T-helper 17 cell (primary cell): ENCODE data around the gene WFS1. TPM values are rescaled to one million over a fixed set of nuclear protein-coding genes. Genes with fewer than 3 reads are reported as not detected.

ENCODE experiments used
- ATAC-seq: fragments of 150-1000 bp; cut with Tn5 transposase; 2 replicates; pipeline ENCODE4 v1.10.0; 2021; ENCODE audit warnings: mild to moderate bottlenecking, moderate library complexity
- DNase-seq, 3 donors: peaks; one replicate each; pipeline versions ENCODE4 v3.0.0 to v3.0.0-alpha.2; 2020 to 2021
- H3K9me3 ChIP-seq: one replicate; pipeline ENCODE4 v1.7.0; 2013; ENCODE audit warnings: low read length, mild to moderate bottlenecking; ENCODE audit not compliant: control insufficient read depth, poor library complexity, severe bottlenecking
- H3K27ac Mint-ChIP-seq: one replicate; pipeline ENCODE4 v1.8.0; 2022; ENCODE audit warnings: mild to moderate bottlenecking, moderate library complexity, mixed read lengths
- H3K27me3 Mint-ChIP-seq: one replicate; pipeline ENCODE4 v1.8.0; 2022; ENCODE audit warnings: mixed read lengths
- H3K36me3 Mint-ChIP-seq: one replicate; pipeline ENCODE4 v1.8.0; 2022; ENCODE audit warnings: low read depth, mixed read lengths
- H3K4me1 Mint-ChIP-seq: one replicate; pipeline ENCODE4 v1.8.0; 2022; ENCODE audit warnings: mild to moderate bottlenecking, mixed read lengths
- H3K4me3 Mint-ChIP-seq: one replicate; pipeline ENCODE4 v1.8.0; 2022; ENCODE audit warnings: mild to moderate bottlenecking, moderate library complexity, mixed read lengths
- total RNA-seq, 4 donors: library from RNA in 2 of 4; stranded (reverse) in 2 of 4; gene quantifications; one replicate each; pipeline ENCODE4 v1.2.3 and lab custom pipeline; 2022 to 2026

The WFS1 gene
- total RNA-seq, 2 donors from 2014 or later, result 1.7 to 2.4 TPM

DNA sequence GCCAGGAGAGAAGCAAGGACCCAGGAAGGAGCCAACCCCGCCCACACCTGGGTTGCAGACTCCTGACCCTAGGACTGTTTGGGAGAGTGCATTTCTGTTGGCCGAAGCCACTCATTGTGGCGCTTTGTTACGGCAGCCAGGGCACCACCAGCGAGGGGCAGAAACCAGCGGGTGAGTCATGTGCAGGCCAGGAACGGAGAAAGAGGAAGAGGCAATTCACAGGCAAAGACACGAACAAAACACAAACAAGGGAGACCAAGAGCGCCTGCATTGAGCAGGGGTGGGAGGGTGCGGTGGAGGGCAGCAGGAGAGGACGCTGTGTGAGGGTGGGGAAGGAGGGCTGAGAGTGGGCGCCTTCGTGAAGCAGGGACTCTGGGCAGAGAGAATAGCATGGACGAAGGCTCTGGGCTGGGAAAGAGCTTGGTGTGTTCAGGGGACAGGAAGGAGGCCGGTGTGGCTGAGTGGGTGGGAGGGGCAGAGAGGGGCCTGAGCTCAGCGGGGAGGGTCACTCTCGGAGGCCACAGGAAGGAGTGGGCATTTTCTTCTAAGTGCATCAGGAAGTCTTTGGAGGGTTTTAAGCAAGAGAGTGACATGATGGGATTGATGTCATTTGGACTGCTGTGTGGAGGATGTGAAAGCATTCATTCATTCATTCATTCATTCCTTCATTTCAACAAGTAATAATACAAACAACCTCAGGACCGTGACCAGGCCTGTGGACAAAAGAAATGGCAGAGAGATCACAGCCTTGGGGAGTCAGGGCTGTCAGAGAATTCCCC is 12.2 kb upstream of the WFS1 start:
- ATAC-seq (no peak), DNase-seq (no peak)
- Mint-ChIP-seq H3K4me1 (peaks cover 10% of the 10 kb centered on the region), H3K27ac (no peak overlapping the region), H3K36me3 (peaks cover 7% of the 10 kb centered on the region), H3K4me3 (no peak overlapping the region), H3K27me3 (peaks cover 54% of the 10 kb centered on the region)
- no peaks in the 10 kb centered on the region for H3K9me3 ChIP-seq

DNA sequence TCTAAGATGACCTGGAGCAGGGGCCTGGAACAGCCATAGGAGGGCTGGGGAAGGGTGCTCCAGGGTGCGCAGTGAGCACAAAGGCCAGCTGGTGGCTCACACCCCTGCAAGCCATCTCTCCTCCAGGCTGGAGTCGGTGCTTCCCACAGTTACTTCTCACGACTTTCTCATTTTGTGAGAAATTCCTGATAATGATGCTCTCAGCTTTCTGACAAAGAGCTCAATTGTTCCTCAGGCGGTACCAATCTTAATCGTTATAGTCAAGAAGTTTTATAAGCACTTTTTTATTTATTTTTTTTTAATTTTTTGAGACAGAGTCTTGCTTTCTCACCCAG is 11.7 kb upstream of the WFS1 start:
- H3K27me3 Mint-ChIP-seq, result peaks cover 56% of the 10 kb centered on the region

DNA sequence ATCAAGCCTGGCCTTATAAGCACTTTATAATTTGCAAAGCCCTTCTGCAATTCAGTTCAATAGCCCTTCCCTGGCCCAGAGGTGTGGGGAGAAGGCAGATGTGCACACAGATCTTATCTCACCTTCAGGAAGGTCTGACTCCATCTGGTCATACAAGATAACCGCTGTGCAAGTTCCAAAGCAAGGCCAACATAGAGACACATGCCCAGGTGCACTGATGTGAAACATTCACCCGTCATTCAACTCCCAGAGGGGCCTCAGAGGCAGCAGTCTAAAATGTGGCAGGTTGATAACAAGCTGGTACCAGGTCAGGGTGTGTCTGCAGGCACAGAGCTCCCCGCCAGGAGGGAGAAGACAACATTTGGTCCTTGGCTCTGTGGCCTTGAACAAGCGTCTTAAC is 10.9 kb upstream of the WFS1 start:
- H3K4me3 Mint-ChIP-seq, result no peak overlapping the region
- peaks cover 10% of the 10 kb centered on the region for H3K4me1 Mint-ChIP-seq
- DNase-seq, result no peak
- H3K27ac Mint-ChIP-seq, result no peak overlapping the region
- H3K9me3 ChIP-seq, result no peaks in the 10 kb centered on the region
- peaks cover 7% of the 10 kb centered on the region for H3K36me3 Mint-ChIP-seq
- ATAC-seq, result no peak
- H3K27me3 Mint-ChIP-seq, result peaks cover 56% of the 10 kb centered on the region

More for the DNA sequence above, 11.7 kb upstream of the WFS1 start:
- Mint-ChIP-seq H3K36me3 (peaks cover 7% of the 10 kb centered on the region), H3K4me1 (peaks cover 10% of the 10 kb centered on the region), H3K4me3 (no peak overlapping the region), H3K27ac (no peak overlapping the region)
- DNase-seq (no peak), ATAC-seq (no peak)
- no peaks in the 10 kb centered on the region for H3K9me3 ChIP-seq

DNA sequence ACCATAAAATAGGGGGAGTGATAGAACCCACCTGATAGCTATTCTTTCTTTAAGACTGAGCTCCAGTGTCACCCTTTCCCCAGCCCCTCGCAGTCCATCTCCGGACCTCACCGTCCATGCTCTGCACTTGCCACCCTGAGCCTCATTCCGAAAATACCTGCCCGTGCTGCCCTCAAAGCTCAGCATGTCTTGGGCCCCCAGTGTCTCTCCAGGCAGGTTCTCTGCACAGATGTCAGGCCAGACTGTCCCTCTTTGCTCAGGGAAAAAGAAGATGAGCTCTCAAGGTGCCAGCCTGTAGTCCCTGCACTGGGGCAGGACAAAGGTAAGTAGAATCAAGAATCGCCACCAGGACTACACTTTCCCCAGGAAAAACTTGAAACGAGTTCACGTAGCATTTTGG is 9.8 kb upstream of the WFS1 start:
- Mint-ChIP-seq H3K4me1 (peaks cover 10% of the 10 kb centered on the region), H3K4me3 (no peak overlapping the region), H3K27me3 (peaks cover 51% of the 10 kb centered on the region), H3K36me3 (peaks cover 4% of the 10 kb centered on the region), H3K27ac (no peak overlapping the region)
- no peak for DNase-seq
- no peaks in the 10 kb centered on the region for H3K9me3 ChIP-seq
- no peak for ATAC-seq

DNA sequence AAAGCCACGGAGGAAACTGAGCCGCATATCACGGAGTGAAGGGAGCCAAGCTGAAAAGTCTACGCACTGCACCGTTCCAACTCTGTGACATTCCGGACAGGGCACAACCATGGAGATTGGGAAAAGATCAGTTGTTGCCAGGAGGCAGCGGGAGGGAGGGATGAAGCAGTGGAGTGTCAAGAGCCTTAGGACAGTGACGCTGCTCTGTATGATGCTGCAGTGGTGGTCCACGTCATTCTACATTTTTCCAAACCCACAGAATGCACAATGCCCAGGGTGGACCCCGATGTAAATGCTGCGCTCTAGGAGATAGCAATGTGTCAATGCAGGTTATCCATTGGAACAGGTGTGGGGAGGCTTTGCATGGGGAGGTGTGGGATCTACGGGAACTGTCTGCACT is 7.5 kb upstream of the WFS1 start:
- DNase-seq, result no peak
- Mint-ChIP-seq H3K27ac (no peak overlapping the region), H3K36me3 (peaks cover 1% of the 10 kb centered on the region), H3K4me3 (no peak overlapping the region), H3K4me1 (peaks cover 5% of the 10 kb centered on the region), H3K27me3 (peaks cover 33% of the 10 kb centered on the region)
- no peak for ATAC-seq
- H3K9me3 ChIP-seq, result no peaks in the 10 kb centered on the region

DNA sequence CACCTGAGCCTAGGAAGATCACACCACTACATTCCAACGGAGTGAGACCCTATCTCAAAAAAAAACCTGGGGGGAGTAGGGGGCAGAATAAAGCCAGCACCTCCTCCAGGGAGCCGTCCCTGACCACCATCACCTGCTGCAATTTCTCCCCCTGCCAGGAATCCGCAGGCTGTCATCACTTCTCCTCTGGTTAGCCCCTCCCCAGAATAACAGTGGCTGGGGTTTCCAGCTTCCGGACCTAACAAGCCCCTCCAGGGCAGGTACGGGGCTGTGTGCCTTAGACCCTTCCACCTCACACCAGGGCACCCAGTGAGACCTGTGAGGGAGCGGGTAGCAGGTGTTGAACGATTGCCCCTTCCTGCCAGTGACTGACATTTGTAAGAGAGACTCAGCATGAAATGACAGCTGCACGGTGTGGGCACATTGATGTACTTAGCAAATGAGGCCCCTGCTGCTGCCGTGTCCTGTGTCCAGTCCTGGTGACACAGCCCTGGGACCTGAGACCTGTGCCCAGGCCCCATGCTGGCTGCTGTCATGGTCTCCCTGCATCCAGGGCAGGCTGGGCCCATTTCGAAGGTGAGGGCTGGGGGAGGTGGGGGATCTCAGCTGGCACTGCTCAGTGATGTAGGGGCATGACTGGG is 6.7 kb upstream of the WFS1 start:
- no peak overlapping the region for H3K27ac Mint-ChIP-seq
- ATAC-seq (no peak), DNase-seq (no peak)
- peaks cover 2% of the 10 kb centered on the region for H3K36me3 Mint-ChIP-seq
- H3K9me3 ChIP-seq, result no peaks in the 10 kb centered on the region
- peaks cover 26% of the 10 kb centered on the region for H3K27me3 Mint-ChIP-seq
- no peak overlapping the region for H3K4me3 Mint-ChIP-seq
- peaks cover 6% of the 10 kb centered on the region for H3K4me1 Mint-ChIP-seq

DNA sequence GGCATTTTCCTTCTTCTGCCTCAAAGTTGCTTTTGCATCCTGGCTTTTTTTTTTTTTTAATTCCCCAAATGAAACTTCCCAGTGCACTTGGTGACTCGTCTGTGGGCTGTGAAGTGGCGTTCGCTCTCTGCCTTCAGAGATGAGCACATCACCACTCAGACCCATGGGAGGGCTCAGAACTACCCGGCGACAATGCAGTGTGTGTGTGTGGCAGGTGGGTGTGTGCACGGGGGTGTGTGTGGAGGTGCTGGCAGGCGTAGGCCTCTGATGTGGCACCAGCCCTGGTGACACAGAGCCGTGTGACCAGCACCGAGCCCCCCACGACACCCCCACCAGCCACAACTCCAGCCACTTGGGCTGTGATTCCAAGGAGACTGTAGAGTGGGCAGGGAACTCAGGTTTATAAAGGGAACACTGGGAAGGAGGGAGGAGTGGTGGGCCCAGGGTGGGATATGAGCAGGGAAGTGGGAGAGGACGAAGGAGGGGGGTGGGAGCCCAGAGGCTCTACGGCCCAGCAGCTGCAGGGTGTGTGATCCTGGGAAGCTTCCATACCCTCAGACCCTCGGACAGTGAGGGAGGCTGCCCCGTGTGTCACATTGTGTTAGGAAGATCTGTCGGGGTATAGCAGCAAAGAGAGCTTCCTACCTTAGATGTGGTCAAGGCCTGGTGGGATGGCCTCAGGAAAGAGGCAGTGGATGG is 6.0 kb upstream of the WFS1 start:
- no peaks in the 10 kb centered on the region for H3K9me3 ChIP-seq
- Mint-ChIP-seq H3K4me3 (no peak overlapping the region), H3K36me3 (peaks cover 2% of the 10 kb centered on the region), H3K27ac (no peak overlapping the region), H3K27me3 (peaks cover 24% of the 10 kb centered on the region), H3K4me1 (peaks cover 11% of the 10 kb centered on the region)
- DNase-seq (no peak), ATAC-seq (no peak)

DNA sequence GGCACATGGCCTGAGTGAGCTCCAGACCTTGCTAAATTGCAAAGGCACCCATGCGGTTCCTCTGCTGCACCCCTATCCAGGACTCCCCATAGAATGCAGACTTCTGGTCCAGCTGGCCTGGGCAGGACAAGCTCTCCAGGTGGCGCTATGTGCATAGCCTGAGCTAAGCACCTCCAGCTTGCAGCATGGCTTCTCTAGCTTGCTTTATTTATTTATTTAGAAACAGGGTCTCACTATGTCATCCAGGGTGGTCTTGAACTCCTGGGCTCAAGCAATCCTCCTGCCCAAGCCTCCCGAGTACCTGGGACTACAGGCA is 5.5 kb upstream of the WFS1 start:
- H3K4me1 Mint-ChIP-seq, result peaks cover 14% of the 10 kb centered on the region
- no peaks in the 10 kb centered on the region for H3K9me3 ChIP-seq
- DNase-seq, result no peak
- peak; percentile 41 for ATAC-seq
- no peak overlapping the region for H3K27ac Mint-ChIP-seq
- H3K27me3 Mint-ChIP-seq, result peaks cover 21% of the 10 kb centered on the region
- H3K4me3 Mint-ChIP-seq, result no peak overlapping the region
- peaks cover 2% of the 10 kb centered on the region for H3K36me3 Mint-ChIP-seq

DNA sequence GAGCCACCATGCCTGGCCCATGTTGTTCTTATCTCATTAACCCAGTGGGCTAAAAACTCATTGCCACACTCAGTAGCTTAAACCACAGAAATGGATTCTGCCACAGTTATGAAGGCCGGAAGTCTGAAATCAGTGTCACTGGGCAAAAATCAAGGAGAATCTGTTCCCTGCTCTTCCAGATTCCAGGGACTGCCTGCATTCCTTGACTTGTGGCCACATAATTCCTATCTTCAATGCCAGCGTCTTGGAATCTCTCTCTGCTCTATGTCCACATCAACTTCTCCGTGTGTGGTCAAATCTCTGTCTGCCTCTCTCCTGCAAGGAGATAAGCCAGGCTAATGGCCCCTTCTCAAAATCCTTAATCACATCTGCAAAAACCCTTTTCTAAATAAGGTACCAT is 4.1 kb upstream of the WFS1 start:
- Mint-ChIP-seq H3K4me1 (peaks cover 18% of the 10 kb centered on the region), H3K27ac (no peak overlapping the region), H3K4me3 (no peak overlapping the region), H3K36me3 (peaks cover 2% of the 10 kb centered on the region), H3K27me3 (peaks cover 17% of the 10 kb centered on the region)
- ATAC-seq (no peak), DNase-seq (no peak)
- no peaks in the 10 kb centered on the region for H3K9me3 ChIP-seq

DNA sequence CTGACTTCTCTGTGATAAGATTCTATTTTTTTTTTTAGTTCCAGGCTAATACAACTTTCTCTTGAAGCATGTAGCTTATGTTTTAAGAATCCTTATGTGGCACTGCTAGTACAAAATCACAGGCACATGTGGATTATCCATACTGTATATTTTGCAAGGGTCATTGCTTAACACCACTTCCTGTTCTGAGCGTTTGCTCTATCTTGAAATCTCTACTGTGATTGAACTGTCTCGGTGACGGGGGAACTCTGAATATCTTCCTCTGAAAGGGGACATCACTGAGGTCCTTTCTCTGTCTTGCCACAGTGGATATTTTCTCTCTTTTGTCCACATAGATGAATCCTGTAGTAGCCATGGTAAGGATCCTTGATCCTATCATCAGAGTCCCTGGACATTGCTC is 2.1 kb upstream of the WFS1 start:
- no peak overlapping the region for H3K4me3 Mint-ChIP-seq
- H3K4me1 Mint-ChIP-seq, result peaks cover 18% of the 10 kb centered on the region
- no peaks in the 10 kb centered on the region for H3K9me3 ChIP-seq
- peaks cover 7% of the 10 kb centered on the region for H3K27me3 Mint-ChIP-seq
- ATAC-seq (no peak), DNase-seq (no peak)
- peak overlapping the region; percentile 27 for H3K27ac Mint-ChIP-seq
- H3K36me3 Mint-ChIP-seq, result peaks cover 2% of the 10 kb centered on the region

DNA sequence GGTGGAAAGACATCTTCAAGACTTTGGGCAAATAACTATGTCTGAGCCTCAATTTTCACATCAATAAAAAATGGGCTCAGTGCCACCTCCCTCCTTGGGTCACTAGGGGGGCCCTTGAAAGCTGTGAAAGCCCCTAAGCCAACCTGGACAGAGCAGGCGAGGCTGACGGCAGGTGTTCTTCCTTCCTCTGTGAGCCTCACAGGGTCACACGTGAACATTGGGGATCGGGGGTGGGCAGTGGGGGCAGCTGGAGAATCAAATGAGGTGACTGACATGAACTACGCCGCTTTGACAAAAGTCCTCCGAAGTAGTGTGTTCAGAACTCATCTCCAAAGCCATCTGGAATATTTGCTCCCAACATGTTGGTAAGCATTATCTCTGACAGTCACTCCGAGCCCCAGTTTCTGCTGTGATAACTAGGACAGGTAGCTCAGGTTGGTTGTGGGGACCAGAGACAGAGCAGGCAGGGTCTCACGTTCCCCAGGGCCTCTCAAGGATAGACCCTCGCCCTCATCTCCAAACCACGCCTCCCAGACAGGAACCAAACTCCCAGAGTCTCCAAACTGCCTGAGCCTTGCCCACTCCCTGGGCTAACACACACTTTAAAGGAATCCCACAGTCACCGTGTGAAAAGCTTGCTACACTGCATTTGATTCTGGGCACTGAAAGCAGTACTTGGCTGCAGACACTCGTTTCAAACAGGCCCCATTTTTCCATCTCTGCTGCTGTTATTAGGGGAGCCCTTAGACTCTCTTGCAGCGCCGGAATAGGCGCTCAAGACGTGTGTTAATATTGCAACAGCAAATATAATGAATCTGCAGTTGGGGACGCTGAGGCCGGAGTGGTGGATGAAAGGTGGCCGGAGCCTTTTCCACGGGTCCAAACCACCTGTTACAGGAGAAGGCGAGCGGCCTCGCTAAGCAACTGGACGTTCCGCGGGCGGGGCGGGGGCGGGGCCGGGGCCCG is 717 bp upstream of the WFS1 start:
- Mint-ChIP-seq H3K4me3 (peak overlapping the region; percentile 84), H3K27me3 (peaks cover 7% of the 10 kb centered on the region), H3K4me1 (peaks cover 18% of the 10 kb centered on the region), H3K36me3 (peaks cover 2% of the 10 kb centered on the region), H3K27ac (peak overlapping the region; percentile 6)
- DNase-seq, result no peak
- peak; percentile 24 for ATAC-seq
- H3K9me3 ChIP-seq, result no peaks in the 10 kb centered on the region

DNA sequence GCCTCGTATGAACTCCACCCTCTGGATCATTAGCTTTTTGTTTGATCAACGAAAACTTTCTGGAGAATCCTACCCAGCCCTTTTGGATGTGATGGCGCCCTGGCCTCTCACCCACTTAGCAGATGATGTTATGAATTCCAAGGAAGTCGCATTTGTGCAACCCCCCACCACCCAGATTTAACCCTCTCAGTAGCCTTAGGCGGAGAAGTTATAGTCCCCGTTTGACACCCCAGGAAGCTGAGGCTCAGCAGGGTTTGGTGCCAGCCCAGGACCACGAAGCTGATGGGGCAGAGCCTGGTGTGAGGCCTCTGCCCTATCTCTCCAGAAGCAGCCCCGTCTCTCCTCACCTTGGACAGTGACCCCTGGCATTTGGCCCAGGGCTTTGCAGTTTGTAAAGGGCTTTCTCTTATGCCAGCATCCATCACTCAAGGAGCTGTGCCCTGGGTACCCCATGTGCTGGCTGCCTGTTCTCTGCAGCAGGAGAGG is 1.0 kb downstream of the WFS1 start:
- H3K27ac Mint-ChIP-seq, result no peak overlapping the region
- H3K4me3 Mint-ChIP-seq, result peak overlapping the region; percentile 85

DNA sequence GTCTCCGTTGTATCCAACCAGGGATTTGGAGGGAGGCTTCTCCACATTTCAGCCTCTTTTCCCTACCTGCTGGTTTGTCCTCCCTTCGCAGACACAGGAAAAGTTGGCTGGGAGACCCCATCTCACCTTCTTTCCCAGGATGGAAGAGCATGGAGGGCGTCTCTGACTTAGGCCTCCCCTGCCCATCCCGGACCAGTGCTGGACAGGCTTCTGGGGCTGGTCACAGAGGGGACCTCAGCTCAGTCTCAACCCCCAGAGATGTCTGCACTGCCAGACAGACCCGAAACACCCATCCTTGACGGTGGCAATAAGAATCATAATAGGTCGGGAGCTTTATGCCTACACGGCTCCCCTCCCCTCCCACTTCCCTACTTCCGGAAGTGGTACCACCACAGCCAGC is 1.6 kb downstream of the WFS1 start:
- ATAC-seq, result no peak
- Mint-ChIP-seq H3K4me3 (peak overlapping the region; percentile 85), H3K36me3 (peaks cover 2% of the 10 kb centered on the region), H3K27ac (no peak overlapping the region), H3K27me3 (peaks cover 7% of the 10 kb centered on the region), H3K4me1 (peaks cover 18% of the 10 kb centered on the region)
- H3K9me3 ChIP-seq, result no peaks in the 10 kb centered on the region
- DNase-seq, result no peak

More for the DNA sequence above, 1.0 kb downstream of the WFS1 start:
- H3K9me3 ChIP-seq, result no peaks in the 10 kb centered on the region
- H3K4me1 Mint-ChIP-seq, result peaks cover 18% of the 10 kb centered on the region
- DNase-seq, result no peak
- H3K36me3 Mint-ChIP-seq, result peaks cover 2% of the 10 kb centered on the region
- no peak for ATAC-seq
- peaks cover 7% of the 10 kb centered on the region for H3K27me3 Mint-ChIP-seq
